H1 (cell line): ENCODE results near the gene RICTOR. TPM values are rescaled to one million over a fixed set of nuclear protein-coding genes. Genes with fewer than 3 reads are reported as not detected.

Source experiments
- CTCF ChIA-PET: fragments of 300-600 bp; sonication (Branson Sonifier 250); formaldehyde crosslinking; loops from one replicate; lab custom pipeline; 2021; ENCODE audit not compliant: partially characterized antibody; lab: Charles Lee
- POLR2A ChIA-PET: fragments of 300-600 bp; sonication (Branson Sonifier 250); formaldehyde crosslinking; loops from one replicate; lab custom pipeline; 2021; ENCODE audit warnings: inconsistent platforms; ENCODE audit not compliant: partially characterized antibody; lab: Charles Lee
- DNase-seq, 2 experiments: peaks; one replicate each; pipeline versions ENCODE4 v3.0.0 to v3.0.0-alpha.2; 2010 to 2022; ENCODE audit warnings: low spot score in 2 of 2, low read depth in 1 of 2, mixed read lengths in 1 of 2
- FAIRE-seq: peaks from 2 replicates; lab custom pipeline; 2011; peaks lifted over from hg19 to GRCh38; lab: Jason Lieb, UNC
- H2AFZ ChIP-seq: 2 replicates; pipeline ENCODE4 v1.8.1; 2012; ENCODE audit warnings: low read length, inconsistent platforms
- H2AK5ac ChIP-seq: 2 replicates; pipeline ENCODE4 v1.6.1; 2013; ENCODE audit warnings: low read depth, low read length
- H2BK120ac ChIP-seq: replicated peaks from 2 replicates; pipeline ENCODE3; 2013; ENCODE audit warnings: low read depth, low read length, inconsistent platforms
- H2BK12ac ChIP-seq: 2 replicates; pipeline ENCODE4 v1.6.1; 2013; ENCODE audit warnings: low read depth, low read length
- H2BK15ac ChIP-seq: 2 replicates; pipeline ENCODE4 v1.6.1; 2013; ENCODE audit warnings: low read length
- H2BK20ac ChIP-seq: 2 replicates; pipeline ENCODE4 v1.6.1; 2013; ENCODE audit warnings: low read length
- H2BK5ac ChIP-seq: 2 replicates; pipeline ENCODE4 v1.6.1; 2013; ENCODE audit warnings: low read depth, low read length
- H3K14ac ChIP-seq: 2 replicates; pipeline ENCODE4 v1.6.1; 2013; ENCODE audit warnings: inconsistent platforms; ENCODE audit not compliant: insufficient read length
- H3K18ac ChIP-seq: 2 replicates; pipeline ENCODE4 v1.6.1; 2013; ENCODE audit warnings: low read length; ENCODE audit errors: extremely low read depth
- H3K23ac ChIP-seq: 2 replicates; pipeline ENCODE4 v1.6.1; 2013; ENCODE audit warnings: inconsistent platforms; ENCODE audit not compliant: insufficient read length
- H3K23me2 ChIP-seq: 2 replicates; pipeline ENCODE4 v1.6.1; 2013; ENCODE audit warnings: low read depth, low read length
- H3K27ac ChIP-seq: 2 replicates; pipeline ENCODE4 v1.6.1; 2011; ENCODE audit warnings: low read depth, low read length, inconsistent platforms
- H3K27me3 ChIP-seq, 4 experiments: replicated peaks in 1 of 4; 1 replicate in 1 of 4; 2 replicates in 3 of 4; pipeline versions ENCODE4 v1.6.1 to v1.8.1; 2011 to 2013; ENCODE audit warnings: low read length in 3 of 4, mild to moderate bottlenecking in 3 of 4, inconsistent platforms in 2 of 4, mixed read lengths in 2 of 4, moderate library complexity in 1 of 4; ENCODE audit not compliant: control insufficient read depth in 3 of 4, insufficient read depth in 3 of 4; ENCODE audit errors: extremely low read depth in 1 of 4
- H3K36me3 ChIP-seq, 4 experiments: 2 replicates each; pipeline versions ENCODE4 v1.6.1 to v1.8.1; 2011 to 2013; ENCODE audit warnings: mild to moderate bottlenecking in 4 of 4, low read length in 3 of 4, moderate library complexity in 2 of 4, control low read depth in 1 of 4, inconsistent platforms in 1 of 4; ENCODE audit not compliant: insufficient read depth in 4 of 4, control insufficient read depth in 2 of 4
- H3K4ac ChIP-seq: replicated peaks from 2 replicates; pipeline ENCODE3; 2013; ENCODE audit warnings: low read length, low read depth, mixed read lengths, inconsistent platforms; ENCODE audit not compliant: insufficient read length
- H3K4me1 ChIP-seq, 4 experiments: replicated peaks in 1 of 4; 1 replicate in 1 of 4; 2 replicates in 3 of 4; pipeline versions ENCODE4 v1.6.1 to v1.8.1; 2011 to 2013; ENCODE audit warnings: low read length in 3 of 4, inconsistent platforms in 2 of 4, mixed read lengths in 1 of 4; ENCODE audit not compliant: insufficient read depth in 4 of 4, control insufficient read depth in 3 of 4
- H3K4me2 ChIP-seq, 2 experiments: 2 replicates each; pipeline versions ENCODE4 v1.6.1 to v1.8.1; 2011 to 2013; ENCODE audit warnings: low read depth in 2 of 2, low read length in 2 of 2, control low read depth in 1 of 2, inconsistent platforms in 1 of 2, mild to moderate bottlenecking in 1 of 2; ENCODE audit not compliant: insufficient read depth in 1 of 2
- H3K4me3 ChIP-seq, 4 experiments: fragments of 200-600, 300-600 bp in 1 of 4; sonication (generic), shearing (Covaris generic), sonication (Bioruptor Twin) in 1 of 4; 2 replicates each; pipeline versions ENCODE4 v1.5.1 to v1.8.1; 2011 to 2016; ENCODE audit warnings: low read length in 4 of 4, low read depth in 3 of 4, control low read depth in 2 of 4, inconsistent platforms in 2 of 4, mild to moderate bottlenecking in 2 of 4, mixed read lengths in 1 of 4, moderate library complexity in 1 of 4; ENCODE audit not compliant: insufficient read depth in 2 of 4; ENCODE audit errors: extremely low read depth in 1 of 4
- H3K56ac ChIP-seq: replicated peaks from 2 replicates; pipeline ENCODE3; 2013; ENCODE audit warnings: low read depth, mild to moderate bottlenecking, mixed read lengths, low read length, inconsistent platforms; ENCODE audit not compliant: insufficient read length
- H3K79me1 ChIP-seq: 2 replicates; pipeline ENCODE4 v1.6.1; 2013; ENCODE audit warnings: low read depth, low read length, control low read depth
- H3K79me2 ChIP-seq, 2 experiments: 2 replicates each; pipeline versions ENCODE4 v1.6.1 to v1.8.1; 2012 to 2013; ENCODE audit warnings: low read length in 2 of 2, mild to moderate bottlenecking in 2 of 2, inconsistent platforms in 1 of 2; ENCODE audit not compliant: insufficient read depth in 2 of 2, control insufficient read depth in 1 of 2
- H3K9ac ChIP-seq, 4 experiments: replicated peaks in 1 of 4; 1 replicate in 1 of 4; 2 replicates in 3 of 4; pipeline versions ENCODE4 v1.6.1 to v1.8.1; 2011 to 2013; ENCODE audit warnings: low read depth in 3 of 4, low read length in 3 of 4, control low read depth in 2 of 4, mild to moderate bottlenecking in 2 of 4, moderate library complexity in 2 of 4, inconsistent platforms in 1 of 4; ENCODE audit errors: extremely low read depth in 1 of 4
- H3K9me3 ChIP-seq, 2 experiments: 2 replicates each; pipeline versions ENCODE4 v1.6.1 to v1.8.1; 2012 to 2013; ENCODE audit warnings: mild to moderate bottlenecking in 2 of 2, moderate library complexity in 2 of 2, control low read depth in 1 of 2, inconsistent platforms in 1 of 2, low read depth in 1 of 2, low read length in 1 of 2, mixed read lengths in 1 of 2; ENCODE audit not compliant: insufficient read depth in 2 of 2
- H4K20me1 ChIP-seq, 2 experiments: replicated peaks in 1 of 2; 2 replicates each; pipeline versions ENCODE3 to v1.8.1; 2011 to 2013; ENCODE audit warnings: inconsistent platforms in 2 of 2, low read length in 2 of 2, mild to moderate bottlenecking in 1 of 2; ENCODE audit not compliant: insufficient read depth in 2 of 2, control insufficient read depth in 1 of 2
- H4K5ac ChIP-seq: 2 replicates; pipeline ENCODE4 v1.6.1; 2013; ENCODE audit warnings: low read length, low read depth, mixed read lengths, inconsistent platforms; ENCODE audit not compliant: insufficient read length
- H4K8ac ChIP-seq: 2 replicates; pipeline ENCODE4 v1.8.0; 2013; ENCODE audit warnings: mild to moderate bottlenecking, moderate library complexity, low read length, inconsistent platforms; ENCODE audit not compliant: insufficient read depth; ENCODE audit errors: extremely low read depth
- H4K91ac ChIP-seq: replicated peaks from 2 replicates; pipeline ENCODE3; 2013; ENCODE audit warnings: low read length, mixed read lengths, inconsistent platforms; ENCODE audit not compliant: insufficient read length
- WGBS, 2 experiments: shearing (Covaris generic) in 1 of 2; methylation state at CpG; one replicate each; pipeline versions ENCODE4 v1.1.6 to v1.1.7; 2013 to 2015; ENCODE audit warnings: low lambda C conversion rate in 2 of 2, mixed read lengths in 2 of 2, inconsistent platforms in 1 of 2, low coverage in 1 of 2, missing lambda C conversion rate in 1 of 2; ENCODE audit not compliant: insufficient replicate concordance in 2 of 2, insufficient coverage in 1 of 2, insufficient read length in 1 of 2; ENCODE audit errors: extremely low coverage in 1 of 2, missing lambda C conversion rate in 1 of 2; 5-methylcytosine and 5-hydroxymethylcytosine counted together
- polyA plus RNA-seq, 7 experiments: library from polyadenylated mRNA; depleted of rRNA in 3 of 7; stranded (reverse) in 5 of 7; unstranded in 2 of 7; fragments of >200 nt in 5 of 7; fragments of 200-250 nt in 2 of 7; gene quantifications; 1 replicate in 5 of 7; 2 replicates in 1 of 7; 4 replicates in 1 of 7; pipeline versions ENCODE4 v1.2.1 to v1.2.3, GENCODE V29; 2011 to 2013; ENCODE audit warnings: missing spikeins in 2 of 7, mixed read lengths in 2 of 7
- total RNA-seq: library from RNA; stranded (reverse); fragmentation: NEBNext Ultra II Directional; extraction: Animal tissue kit (Norgen Biotek cat#: 25700); gene quantifications from 2 replicates; pipeline ENCODE4 v1.2.1, GENCODE V29; 2021
- TF ChIP-seq, protein P1 (sequence below): IDR thresholded peaks from 2 replicates; pipeline ENCODE4 v1.6.1; 2012; ENCODE audit warnings: inconsistent platforms

Gene RICTOR
- total and polyA plus RNA-seq, 2 of the 8 experiments (the other 6 are each of a cell fraction or from before 2014, with no cell fraction given), result 4.3 to 26.6 TPM

DNA sequence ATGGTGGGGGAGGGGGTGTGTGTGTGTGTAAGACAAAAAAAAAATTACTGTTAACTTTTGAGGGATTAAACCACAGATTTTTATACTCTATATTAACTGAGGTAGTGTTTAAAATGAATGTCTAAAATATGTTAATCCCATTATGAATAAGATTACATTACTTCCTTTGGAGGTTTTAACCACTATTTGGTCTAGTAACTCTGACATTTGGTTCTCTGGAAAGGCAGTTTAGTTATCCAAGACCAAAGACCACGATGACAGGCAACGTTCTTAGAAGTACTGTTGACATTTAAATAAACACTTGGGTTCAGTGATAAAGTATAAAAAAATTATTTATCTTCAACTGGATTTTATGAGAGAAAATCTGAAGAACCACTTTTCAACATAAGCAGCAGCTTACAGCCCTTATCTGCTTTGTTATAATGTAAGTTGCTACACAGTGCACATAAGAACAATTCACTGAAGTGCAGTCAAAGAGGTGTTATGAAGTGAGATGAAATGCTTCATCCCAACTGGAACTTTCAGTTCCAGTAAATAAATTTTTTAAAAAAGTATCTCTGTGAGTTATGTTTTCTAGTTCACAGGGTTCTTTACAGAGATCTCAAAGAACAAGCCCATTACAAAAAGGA lies 133.9 kb downstream of the RICTOR start:
- Histone ChIP-seq H3K9me3 (no peaks in the 10 kb centered on the region), H3K27me3 (no peaks in the 10 kb centered on the region), H4K91ac (no peak overlapping the region), H2BK12ac (no peak overlapping the region), H3K23ac (no peak overlapping the region), H3K79me2 (no peaks in the 10 kb centered on the region), H4K5ac (no peak overlapping the region), H2AFZ (no peak overlapping the region), H3K4me1 (no peaks in the 10 kb centered on the region), H4K20me1 (no peaks in the 10 kb centered on the region), H2BK15ac (no peak overlapping the region), H2BK120ac (no peak overlapping the region), H3K9ac (no peak overlapping the region), H3K27ac (no peak overlapping the region), H3K4ac (no peak overlapping the region), H4K8ac (no peak overlapping the region), H3K4me3 (no peak overlapping the region), H2BK5ac (no peak overlapping the region), H2AK5ac (no peak overlapping the region), H3K18ac (no peak overlapping the region), H3K4me2 (no peak overlapping the region), H3K79me1 (no peaks in the 10 kb centered on the region), H2BK20ac (no peak overlapping the region), H3K56ac (no peak overlapping the region), H3K14ac (no peak overlapping the region), H3K36me3 (peaks cover 0 to 31% (median 12%) of the 10 kb centered on the region in 4 experiments; a peak in 5 of 8 replicates), H3K23me2 (no peaks in the 10 kb centered on the region)
- WGBS, 2 experiments, result 93% methylated on average over 2 of the region's 2 CpGs; no CpG with 5 or more reads in 1 of the 2 experiments
- CTCF ChIA-PET, result interaction anchor here (0.7 kb wide), 1 partner anchor 337 kb away, joined by 3 read pairs; no protein-coding TSS in a partner anchor
- TF ChIP-seq, protein P1, sequence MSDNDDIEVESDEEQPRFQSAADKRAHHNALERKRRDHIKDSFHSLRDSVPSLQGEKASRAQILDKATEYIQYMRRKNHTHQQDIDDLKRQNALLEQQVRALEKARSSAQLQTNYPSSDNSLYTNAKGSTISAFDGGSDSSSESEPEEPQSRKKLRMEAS, result no peak
- POLR2A ChIA-PET, result no interaction called here
- FAIRE-seq, result no peak
- no peak for DNase-seq
